Gastrocnemius medialis (tissue), 4 donors: ENCODE measurements around the gene SPAG4. TPM values are rescaled to one million over a fixed set of nuclear protein-coding genes. Genes with fewer than 3 reads are reported as not detected.
A peak's percentile ranks its signal among the peaks of the same experiment; 100 is the strongest.

ENCODE experiments used
- ATAC-seq, 2 donors: fragments of 150-250 bp; one replicate each; pipeline ENCODE4 v1.9.1; 2016
- DNase-seq, 2 donors: peaks; one replicate each; pipeline ENCODE4 v3.0.0-alpha.2; 2019
- H3K27ac ChIP-seq, 4 donors: fragments of 200-600 bp; sonication (generic); 1 replicate in 1 of 4; 2 replicates in 3 of 4; pipeline ENCODE4 v1.5.1; 2016 to 2018; ENCODE audit warnings: mild to moderate bottlenecking in 2 of 4, moderate library complexity in 1 of 4
- H3K27me3 ChIP-seq, 3 donors: fragments of 200-600 bp; sonication (generic) in 2 of 3; 1 replicate in 1 of 3; 2 replicates in 2 of 3; pipeline versions ENCODE4 v1.5.1 to v1.6.0; 2016 to 2019; ENCODE audit warnings: mild to moderate bottlenecking in 1 of 3, moderate library complexity in 1 of 3
- H3K36me3 ChIP-seq, 2 donors: fragments of 200-600 bp; sonication (generic) in 1 of 2; one replicate each; pipeline ENCODE4 v1.5.1; 2017 to 2018
- H3K4me1 ChIP-seq, 2 donors: fragments of 200-600 bp; sonication (generic) in 1 of 2; one replicate each; pipeline ENCODE4 v1.5.1; 2016 to 2017; ENCODE audit warnings: mild to moderate bottlenecking in 2 of 2
- H3K4me3 ChIP-seq, 4 donors: fragments of 200-600 bp; sonication (generic) in 3 of 4; 1 replicate in 1 of 4; 2 replicates in 3 of 4; pipeline ENCODE4 v1.5.1; 2016 to 2019; ENCODE audit warnings: mild to moderate bottlenecking in 2 of 4
- H3K9me3 ChIP-seq, 3 donors: fragments of 200-600 bp; sonication (generic) in 2 of 3; 1 replicate in 1 of 3; 2 replicates in 2 of 3; pipeline ENCODE4 v1.5.1; 2016 to 2019
- CTCF ChIP-seq, 5 experiments: fragments of 450-650 bp in 3 of 5; fragments of 200-600 bp in 2 of 5; sonication (generic) in 2 of 5; IDR thresholded peaks in 4 of 5; conservative IDR thresholded peaks in 1 of 5; 1 replicate in 4 of 5; 2 replicates in 1 of 5; pipeline ENCODE4 v1.5.1; 2016 to 2019; ENCODE audit warnings: antibody characterized with exemption in 5 of 5, mild to moderate bottlenecking in 3 of 5, moderate library complexity in 3 of 5
- POLR2A ChIP-seq, 2 donors: fragments of 450-650 bp; IDR thresholded peaks; one replicate each; pipeline ENCODE4 v1.6.1; 2017; ENCODE audit warnings: antibody characterized with exemption in 2 of 2, mild to moderate bottlenecking in 2 of 2, moderate library complexity in 2 of 2
- in situ Hi-C, 4 donors: fragments of 200-750 bp; cut with MboI; loops; one replicate each; pipeline versions ENCODE4 v1.15.0 to v1.8.0; 2017; ENCODE audit warnings: low sequenced_read_pairs in 4 of 4
- intact Hi-C: fragments of 100-400 bp; cut with DNase I; formaldehyde crosslinking; loops from one replicate; pipeline ENCODE4 v1.15.1; 2023; ENCODE audit warnings: low total_unique reads
- total RNA-seq, 4 donors: library from RNA; depleted of rRNA; stranded (reverse); fragments of >200 nt; gene quantifications; one replicate each; pipeline versions ENCODE4 v1.1.0 to v1.2.3, GENCODE V29; 2016

SPAG4 gene
- total RNA-seq, 4 donors from 2014 or later: 0.91 to 1.4 TPM; not detected in 2

- intact Hi-C loops (loop anchor here (10.0 kb wide), 1 partner anchor 147 kb away; no protein-coding TSS in a partner anchor), in situ Hi-C loops (no loop called here)
- TF ChIP-seq CTCF (IDR thresholded peaks at IDR 0.05 in 4 of 5, conservative IDR thresholded peaks at IDR 0.05 in 1 of 5): no peak
- H3K27ac ChIP-seq: no peak overlapping the region
- ATAC-seq (no peak), DNase-seq (no peak)
- no peaks in the 10 kb centered on the region for H3K9me3 ChIP-seq
- no peaks in the 10 kb centered on the region for H3K27me3 ChIP-seq
- H3K4me3 ChIP-seq: no peak overlapping the region
- H3K4me1 ChIP-seq: no peaks in the 10 kb centered on the region
- no peaks in the 10 kb centered on the region for H3K36me3 ChIP-seq
Observed at GRCh38 chr20:35611482-35611881, 4.1 kb upstream of the SPAG4 start.

GRCh38 chr20:35616465-35617396, 1.1 kb downstream of the SPAG4 start:
- intact Hi-C loops (loop anchor here (1.0 to 10.0 kb wide), 3 partner anchors 48 to 152 kb away; partner anchors contain the start of genes CPNE1 and RBM12), in situ Hi-C loops (no loop called here)
- H3K4me1 ChIP-seq: peaks cover 18 to 32% of the 10 kb centered on the region in 2 donors
- peaks cover 0 to 3% of the 10 kb centered on the region in 2 donors for H3K36me3 ChIP-seq
- DNase-seq: peak; percentile 64 to 80
- H3K27me3 ChIP-seq: no peaks in the 10 kb centered on the region
- H3K27ac ChIP-seq: peak overlapping the region; percentile 66 to 86 (median 80)
- H3K4me3 ChIP-seq: peak overlapping the region; percentile 65 to 71 (median 71)
- H3K9me3 ChIP-seq: no peaks in the 10 kb centered on the region
- TF ChIP-seq POLR2A (IDR thresholded peaks at IDR 0.05): peak; percentile 53 to 68
- TF ChIP-seq CTCF (IDR thresholded peaks at IDR 0.05 in 4 of 5, conservative IDR thresholded peaks at IDR 0.05 in 1 of 5): no peak
- ATAC-seq: peak; percentile 55 to 91

- H3K27me3 ChIP-seq: no peaks in the 10 kb centered on the region
- H3K27ac ChIP-seq: peak overlapping the region; percentile 66 to 86 (median 80)
- TF ChIP-seq CTCF (IDR thresholded peaks at IDR 0.05 in 4 of 5, conservative IDR thresholded peaks at IDR 0.05 in 1 of 5) (peak; percentile 21 to 47 (median 24)), POLR2A (IDR thresholded peaks at IDR 0.05) (no peak)
- intact Hi-C loops: loop anchor here (1.0 to 10.0 kb wide), 3 partner anchors 47 to 153 kb away; partner anchors contain the start of genes CPNE1 and RBM12
- DNase-seq (peak; percentile 32 to 55), ATAC-seq (peak; percentile 12 to 19)
- H3K36me3 ChIP-seq: peaks cover 0 to 8% of the 10 kb centered on the region in 2 donors
- H3K4me1 ChIP-seq: peaks cover 18 to 32% of the 10 kb centered on the region in 2 donors
- H3K9me3 ChIP-seq: no peaks in the 10 kb centered on the region
- peak overlapping the region; percentile 65 to 71 (median 71) for H3K4me3 ChIP-seq
- in situ Hi-C loops: no loop called here
Observed at GRCh38 chr20:35617397-35618262, 2.0 kb downstream of the SPAG4 start.

- no peaks in the 10 kb centered on the region for H3K9me3 ChIP-seq
- H3K4me3 ChIP-seq: peak overlapping the region; percentile 46 to 71 (median 71)
- H3K36me3 ChIP-seq: peaks cover 0 to 8% of the 10 kb centered on the region in 2 donors
- in situ Hi-C loops (no loop called here), intact Hi-C loops (loop anchor here (10.0 kb wide), 1 partner anchor 154 kb away; no protein-coding TSS in a partner anchor)
- peak overlapping the region; percentile 66 to 86 (median 80) for H3K27ac ChIP-seq
- no peak for DNase-seq
- peaks cover 18 to 32% of the 10 kb centered on the region in 2 donors for H3K4me1 ChIP-seq
- TF ChIP-seq POLR2A (IDR thresholded peaks at IDR 0.05) (no peak), CTCF (IDR thresholded peaks at IDR 0.05 in 4 of 5, conservative IDR thresholded peaks at IDR 0.05 in 1 of 5) (no peak)
- no peaks in the 10 kb centered on the region for H3K27me3 ChIP-seq
- ATAC-seq: no peak
Observed at GRCh38 chr20:35618263-35619131, 2.9 kb downstream of the SPAG4 start.
